Suprapubic skin (tissue), 3 donors: ENCODE data around the gene TGFBRAP1.

Experiments used
- CTCF ChIP-seq, 2 donors: fragments of 200-600 bp in 1 of 2; fragments of 450-650 bp in 1 of 2; sonication (generic) in 1 of 2; IDR thresholded peaks; one replicate each; pipeline ENCODE4 v1.5.1; 2016 to 2019; ENCODE audit warnings: antibody characterized with exemption in 2 of 2, mild to moderate bottlenecking in 1 of 2, moderate library complexity in 1 of 2
- POLR2A ChIP-seq, 2 donors: fragments of 450-650 bp; IDR thresholded peaks; one replicate each; pipeline ENCODE4 v1.6.1; 2017; ENCODE audit warnings: antibody characterized with exemption in 2 of 2, mild to moderate bottlenecking in 2 of 2, moderate library complexity in 2 of 2

GRCh38 chr2:105329197-105329554, 359 bp downstream of the TGFBRAP1 start:
- TF ChIP-seq POLR2A (IDR thresholded peaks at IDR 0.05) (no peak), CTCF (IDR thresholded peaks at IDR 0.05) (no peak)
